GM23338 (cell line): Measurements from ENCODE around the gene COL6A3.

ENCODE experiments used
- JUNB ChIP-seq: IDR thresholded peaks from one replicate; pipeline ENCODE4 v1.6.1; 2016; ENCODE audit warnings: antibody characterized with exemption; ENCODE audit not compliant: unreplicated experiment
- NANOG ChIP-seq: IDR thresholded peaks from 2 replicates; pipeline ENCODE4 v1.6.1; 2016; ENCODE audit warnings: antibody characterized with exemption, borderline replicate concordance
- TF ChIP-seq, protein P1 (sequence below), 2 experiments: fragments of 200-600 bp in 1 of 2; sonication (generic) in 1 of 2; conservative IDR thresholded peaks; 2 replicates each; pipeline versions ENCODE4 v1.5.1 to v1.6.1; 2016 to 2017; ENCODE audit warnings: antibody characterized with exemption in 2 of 2, low read depth in 2 of 2, mild to moderate bottlenecking in 2 of 2, moderate library complexity in 1 of 2

DNA sequence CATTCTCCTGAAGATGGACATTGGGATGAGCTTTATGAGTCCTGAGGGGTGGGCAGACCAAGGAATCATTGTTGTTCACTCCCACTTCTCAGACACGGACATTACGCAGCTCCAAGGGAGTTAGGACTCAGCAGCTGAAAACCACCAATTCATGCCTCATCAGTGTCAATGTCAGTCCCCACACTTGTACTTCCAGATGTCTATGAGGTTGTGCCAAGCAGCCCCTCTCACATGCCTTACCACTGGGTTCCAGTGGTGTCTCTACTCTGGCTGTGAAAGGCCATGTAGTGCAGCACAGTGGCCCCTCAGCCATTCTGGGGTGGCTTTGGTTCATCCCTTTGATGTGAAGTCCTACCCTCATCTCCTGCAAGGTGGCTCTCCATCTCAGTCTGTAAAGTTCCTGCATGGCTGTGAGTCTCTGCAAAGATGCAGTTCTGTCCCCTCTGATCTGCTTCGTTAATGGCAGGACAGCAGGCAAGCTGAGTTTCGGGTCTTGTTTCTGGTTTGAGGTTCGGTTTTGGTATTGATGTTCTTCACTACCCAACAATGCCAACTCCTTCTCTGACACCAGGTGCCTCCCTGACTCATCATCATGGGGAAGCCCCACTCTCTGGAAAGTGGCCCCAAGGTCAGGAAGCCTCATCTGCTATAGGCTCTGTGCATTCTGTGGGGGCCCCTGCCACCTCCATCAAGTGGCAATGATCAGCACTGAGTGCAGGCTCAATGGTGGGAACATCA is 14.0 kb upstream of the COL6A3 start:
- TF ChIP-seq, protein P1, sequence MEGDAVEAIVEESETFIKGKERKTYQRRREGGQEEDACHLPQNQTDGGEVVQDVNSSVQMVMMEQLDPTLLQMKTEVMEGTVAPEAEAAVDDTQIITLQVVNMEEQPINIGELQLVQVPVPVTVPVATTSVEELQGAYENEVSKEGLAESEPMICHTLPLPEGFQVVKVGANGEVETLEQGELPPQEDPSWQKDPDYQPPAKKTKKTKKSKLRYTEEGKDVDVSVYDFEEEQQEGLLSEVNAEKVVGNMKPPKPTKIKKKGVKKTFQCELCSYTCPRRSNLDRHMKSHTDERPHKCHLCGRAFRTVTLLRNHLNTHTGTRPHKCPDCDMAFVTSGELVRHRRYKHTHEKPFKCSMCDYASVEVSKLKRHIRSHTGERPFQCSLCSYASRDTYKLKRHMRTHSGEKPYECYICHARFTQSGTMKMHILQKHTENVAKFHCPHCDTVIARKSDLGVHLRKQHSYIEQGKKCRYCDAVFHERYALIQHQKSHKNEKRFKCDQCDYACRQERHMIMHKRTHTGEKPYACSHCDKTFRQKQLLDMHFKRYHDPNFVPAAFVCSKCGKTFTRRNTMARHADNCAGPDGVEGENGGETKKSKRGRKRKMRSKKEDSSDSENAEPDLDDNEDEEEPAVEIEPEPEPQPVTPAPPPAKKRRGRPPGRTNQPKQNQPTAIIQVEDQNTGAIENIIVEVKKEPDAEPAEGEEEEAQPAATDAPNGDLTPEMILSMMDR (conservative IDR thresholded peaks at IDR 0.05; ENCODE audit: low read depth in 2 of 2), result no peak
- TF ChIP-seq NANOG (no peak), JUNB (no peak)
